Measurements from ENCODE around the gene HMGB2. TPM values are rescaled to one million over a fixed set of nuclear protein-coding genes. Genes with fewer than 3 reads are reported as not detected.

Gene HMGB2
- total RNA-seq, 1 experiment from 2014 or later, result 278 TPM

GRCh38 chr4:173287486-173287885 is 46.7 kb downstream of the HMGB2 start:
- no peak overlapping the region for H3K27ac ChIP-seq (ENCODE audit: insufficient read length, low read depth, low read length)
- no peak overlapping the region for H4K5ac ChIP-seq (ENCODE audit: insufficient read length, low read depth, low read length)
- H2AK5ac ChIP-seq (ENCODE audit: insufficient read length, low read length), result no peak overlapping the region
- H3K23ac ChIP-seq (ENCODE audit: insufficient read length, low read depth, low read length), result no peak overlapping the region
- H3K18ac ChIP-seq (ENCODE audit: insufficient read length, low read depth, low read length), result no peak overlapping the region
- Mint-ChIP-seq H3K27me3 (ENCODE audit: low read depth) (no peaks in the 10 kb centered on the region; the same call in 1 of the 2 replicates), H3K9me3 (peaks cover 32 to 33% of the 10 kb centered on the region in 2 experiments), H3K4me1 (peaks cover 0 to 3% of the 10 kb centered on the region in 2 experiments; a peak in 2 of 4 replicates), H3K4me3 (no peak overlapping the region), H3K27ac (no peak overlapping the region; a peak in 1 of 7 replicates), H3K36me3 (ENCODE audit: insufficient read depth in 1 of 3, low read depth in 3 of 3) (peaks cover 40 to 55% (median 45%) of the 10 kb centered on the region in 3 experiments)
- no peaks in the 10 kb centered on the region for H3K79me2 ChIP-seq (ENCODE audit: insufficient read depth, low read length)
- no peak overlapping the region for H2BK15ac ChIP-seq (ENCODE audit: low read depth, low read length)
- H2BK20ac ChIP-seq (ENCODE audit: low read depth, low read length, poor library complexity, severe bottlenecking), result no peak overlapping the region
- no peaks in the 10 kb centered on the region for H3K23me2 ChIP-seq (ENCODE audit: insufficient read length, low read depth, low read length, poor library complexity, severe bottlenecking)
- H2BK5ac ChIP-seq (ENCODE audit: insufficient read length, low read length), result no peak overlapping the region
- no peak overlapping the region for H2AFZ ChIP-seq (ENCODE audit: low read length)
- peaks cover 4% of the 10 kb centered on the region for H3K79me1 ChIP-seq (ENCODE audit: insufficient read depth, low read depth, low read length, poor library complexity, severe bottlenecking)
- no peak overlapping the region for H3K9ac ChIP-seq (ENCODE audit: extremely low read depth, insufficient read length, low read length)
- H3K9me3 ChIP-seq (ENCODE audit: control insufficient read depth, low read depth, low read length), result peaks cover 28% of the 10 kb centered on the region
- no peak overlapping the region for H3K4ac ChIP-seq (ENCODE audit: low read depth, low read length)
- no peak overlapping the region for H3T11ph ChIP-seq (ENCODE audit: low read length)
- H4K20me1 ChIP-seq (ENCODE audit: control insufficient read depth, insufficient read depth, insufficient read length), result no peaks in the 10 kb centered on the region
- H3K4me1 ChIP-seq (ENCODE audit: insufficient read depth, low read length), result no peaks in the 10 kb centered on the region
- no peak for DNase-seq
- no peak overlapping the region for H4K8ac ChIP-seq (replicated peaks; ENCODE audit: insufficient read length, low read depth, low read length)
- H3K56ac ChIP-seq (ENCODE audit: insufficient read length, low read depth, low read length), result no peak overlapping the region
- no peak overlapping the region for H3K4me2 ChIP-seq (ENCODE audit: insufficient read depth, insufficient read length, low read length)
- no peak overlapping the region for H3K14ac ChIP-seq (ENCODE audit: insufficient read depth, low read length)
- H4K91ac ChIP-seq (ENCODE audit: insufficient read length, low read depth, low read length), result no peak overlapping the region
- WGBS (ENCODE audit: extremely low coverage, insufficient read length, low lambda C conversion rate), result no CpG with 5 or more reads among the region's 2 CpGs
- TF ChIP-seq, protein P1, sequence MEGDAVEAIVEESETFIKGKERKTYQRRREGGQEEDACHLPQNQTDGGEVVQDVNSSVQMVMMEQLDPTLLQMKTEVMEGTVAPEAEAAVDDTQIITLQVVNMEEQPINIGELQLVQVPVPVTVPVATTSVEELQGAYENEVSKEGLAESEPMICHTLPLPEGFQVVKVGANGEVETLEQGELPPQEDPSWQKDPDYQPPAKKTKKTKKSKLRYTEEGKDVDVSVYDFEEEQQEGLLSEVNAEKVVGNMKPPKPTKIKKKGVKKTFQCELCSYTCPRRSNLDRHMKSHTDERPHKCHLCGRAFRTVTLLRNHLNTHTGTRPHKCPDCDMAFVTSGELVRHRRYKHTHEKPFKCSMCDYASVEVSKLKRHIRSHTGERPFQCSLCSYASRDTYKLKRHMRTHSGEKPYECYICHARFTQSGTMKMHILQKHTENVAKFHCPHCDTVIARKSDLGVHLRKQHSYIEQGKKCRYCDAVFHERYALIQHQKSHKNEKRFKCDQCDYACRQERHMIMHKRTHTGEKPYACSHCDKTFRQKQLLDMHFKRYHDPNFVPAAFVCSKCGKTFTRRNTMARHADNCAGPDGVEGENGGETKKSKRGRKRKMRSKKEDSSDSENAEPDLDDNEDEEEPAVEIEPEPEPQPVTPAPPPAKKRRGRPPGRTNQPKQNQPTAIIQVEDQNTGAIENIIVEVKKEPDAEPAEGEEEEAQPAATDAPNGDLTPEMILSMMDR (conservative IDR thresholded peaks at IDR 0.05), result no peak
- H2BK12ac ChIP-seq (ENCODE audit: insufficient read length, low read depth, low read length), result no peak overlapping the region
- no peak overlapping the region for H2BK120ac ChIP-seq (ENCODE audit: low read depth, low read length, poor library complexity, severe bottlenecking)
- no peaks in the 10 kb centered on the region for H3K27me3 ChIP-seq (ENCODE audit: insufficient read depth, low read length)

Data from H9 (cell line).